Heart left ventricle (tissue), 13 donors: ENCODE results near the gene BTG4.

Experiments used
- CTCF ChIP-seq, 12 donors: fragments of 200-600 bp; sonication (generic) in 4 of 12; IDR thresholded peaks; one replicate each; pipeline versions ENCODE4 v1.5.0 to v1.8.0; 2018 to 2022; ENCODE audit warnings: antibody characterized with exemption in 12 of 12, mild to moderate bottlenecking in 5 of 12
- POLR2A ChIP-seq, 2 donors: fragments of 450-650 bp; IDR thresholded peaks; one replicate each; pipeline ENCODE4 v1.6.1; 2017; ENCODE audit warnings: antibody characterized with exemption in 2 of 2, mild to moderate bottlenecking in 2 of 2, moderate library complexity in 2 of 2
- donor health status: ischemic (EF 13 %, LVEDD 7.1; RV severe dilation, severe dysfunction).
- donor health status: DM: no; HTN: yes; CAD: no.
- donor health status: DM: no; HTN: no; CAD: no.
- donor health status: ischemic (EF 25% LVEDD 6.9; RV normal size, moderate dysfunction).
- donor health status: ischemic (EF 25% LVEDD 5.7; RV mildly dilated, moderate dysfunction).
- donor health status: ischemic (EF 35%, LVEDD 5.7; RV mildly dilated, moderate dysfunction).
- donor health status: nonischemic (EF 11% LVEDD 7.7; RV severe dilation, severe dysfunction).
- donor health status: DM: yes; HTN: yes; CAD: no.
- donor health status: PGD.
- donor health status: ischemic (EF 29% LVEDD 5.4; RV normal size, mild dysfunction).
- donor health status: nonischemic (EF 23%, LVEDD 6.1; RV moderate dilation, normal function).

- no peak for TF ChIP-seq CTCF (IDR thresholded peaks at IDR 0.05)
- TF ChIP-seq POLR2A (IDR thresholded peaks at IDR 0.05), result no peak
Measured at GRCh38 chr11:111523343-111523742, 11.2 kb upstream of the BTG4 start.
